ENCODE data around the gene TADA3. TPM values are rescaled to one million over a fixed set of nuclear protein-coding genes. Genes with fewer than 3 reads are reported as not detected.

The TADA3 gene
- 100 to 1,000 TPM; 105 to 112 TPM for total RNA-seq

GRCh38 chr3:9792405-9793160 is at the start of gene TADA3, which contains the start of gene ARPC4:
Gene TADA3, minus strand, starts transcription at chr3:9792473. Its CDS starts 1,007 bp downstream, at chr3:9791466.
Gene ARPC4, plus strand, starts transcription at chr3:9793082. Its CDS starts 40 bp downstream, at chr3:9793122.
- ATAC-seq (replicated peaks in 1 of 2): peak; percentile 84 to 85
- Mint-ChIP-seq H3K27me3 (ENCODE audit: low read depth) (no peaks in the 10 kb centered on the region), H3K4me1 (ENCODE audit: low read depth) (peaks cover 83% of the 10 kb centered on the region), H3K36me3 (ENCODE audit: insufficient read depth in 2 of 2) (peaks cover 32 to 34% of the 10 kb centered on the region in 2 donors), H3K27ac (peak within 1 kb of the TSS; percentile 98), H3K4me3 (peak within 1 kb of the TSS; percentile 91 to 95), H3K9me3 (no peaks in the 10 kb centered on the region)
- peak; percentile 94 to 96 for DNase-seq

GRCh38 chr3:9841015-9841414 is 48.7 kb upstream of the TADA3 start:
- H3K4me3 Mint-ChIP-seq: no peak overlapping the region
- ATAC-seq (replicated peaks in 1 of 2): no peak

GRCh38 chr3:9838856-9839255 is 46.6 kb upstream of the TADA3 start:
- peaks cover 4 to 21% of the 10 kb centered on the region in 2 donors for H3K36me3 Mint-ChIP-seq (ENCODE audit: insufficient read depth in 2 of 2)
- H3K4me3 Mint-ChIP-seq: no peak overlapping the region
- H3K4me1 Mint-ChIP-seq (ENCODE audit: low read depth): peaks cover 23% of the 10 kb centered on the region
- H3K27me3 Mint-ChIP-seq (ENCODE audit: low read depth): no peaks in the 10 kb centered on the region
- no peak for ATAC-seq (replicated peaks in 1 of 2)
- no peak overlapping the region for H3K27ac Mint-ChIP-seq
- DNase-seq: no peak
- H3K9me3 Mint-ChIP-seq: no peaks in the 10 kb centered on the region

More at GRCh38 chr3:9841015-9841414, 48.7 kb upstream of the TADA3 start:
- Mint-ChIP-seq H3K27ac (no peak overlapping the region), H3K36me3 (ENCODE audit: insufficient read depth in 2 of 2) (peaks cover 0 to 21% of the 10 kb centered on the region in 2 donors), H3K9me3 (no peaks in the 10 kb centered on the region), H3K27me3 (ENCODE audit: low read depth) (no peaks in the 10 kb centered on the region), H3K4me1 (ENCODE audit: low read depth) (peaks cover 38% of the 10 kb centered on the region)
- DNase-seq: no peak

GRCh38 chr3:9837701-9838582 is 45.7 kb upstream of the TADA3 start:
- H3K9me3 Mint-ChIP-seq: no peaks in the 10 kb centered on the region
- DNase-seq (no peak), ATAC-seq (replicated peaks in 1 of 2) (no peak)
- no peak overlapping the region for H3K4me3 Mint-ChIP-seq
- H3K27ac Mint-ChIP-seq: peak overlapping the region; percentile 29
- H3K36me3 Mint-ChIP-seq (ENCODE audit: insufficient read depth in 2 of 2): peaks cover 4 to 21% of the 10 kb centered on the region in 2 donors
- H3K4me1 Mint-ChIP-seq (ENCODE audit: low read depth): peaks cover 14% of the 10 kb centered on the region
- H3K27me3 Mint-ChIP-seq (ENCODE audit: low read depth): no peaks in the 10 kb centered on the region

- peaks cover 6% of the 10 kb centered on the region for H3K4me1 Mint-ChIP-seq (ENCODE audit: low read depth)
- no peaks in the 10 kb centered on the region for H3K9me3 Mint-ChIP-seq
- H3K4me3 Mint-ChIP-seq: no peak overlapping the region
- H3K27me3 Mint-ChIP-seq (ENCODE audit: low read depth): no peaks in the 10 kb centered on the region
- DNase-seq: no peak
- H3K36me3 Mint-ChIP-seq (ENCODE audit: insufficient read depth in 2 of 2): peaks cover 9 to 14% of the 10 kb centered on the region in 2 donors
- ATAC-seq (replicated peaks in 1 of 2): no peak
- H3K27ac Mint-ChIP-seq: no peak overlapping the region
These were observed 42.5 kb upstream of the TADA3 start for GRCh38 chr3:9834520-9835380.

GRCh38 chr3:9833078-9833477 is 40.8 kb upstream of the TADA3 start:
- no peak for DNase-seq
- no peaks in the 10 kb centered on the region for H3K9me3 Mint-ChIP-seq
- H3K4me1 Mint-ChIP-seq (ENCODE audit: low read depth): peaks cover 6% of the 10 kb centered on the region
- ATAC-seq (replicated peaks in 1 of 2): no peak
- H3K27me3 Mint-ChIP-seq (ENCODE audit: low read depth): no peaks in the 10 kb centered on the region
- no peak overlapping the region for H3K27ac Mint-ChIP-seq
- no peak overlapping the region for H3K4me3 Mint-ChIP-seq
- H3K36me3 Mint-ChIP-seq (ENCODE audit: insufficient read depth in 2 of 2): peaks cover 9 to 12% of the 10 kb centered on the region in 2 donors

- Mint-ChIP-seq H3K4me3 (no peak overlapping the region), H3K4me1 (ENCODE audit: low read depth) (peaks cover 6% of the 10 kb centered on the region), H3K27me3 (ENCODE audit: low read depth) (no peaks in the 10 kb centered on the region), H3K36me3 (ENCODE audit: insufficient read depth in 2 of 2) (peaks cover 11 to 16% of the 10 kb centered on the region in 2 donors), H3K27ac (no peak overlapping the region), H3K9me3 (no peaks in the 10 kb centered on the region)
- no peak for ATAC-seq (replicated peaks in 1 of 2)
- DNase-seq: no peak
These were observed 39.0 kb upstream of the TADA3 start for GRCh38 chr3:9831253-9831652.

GRCh38 chr3:9828801-9829755 is 36.8 kb upstream of the TADA3 start:
- no peak overlapping the region for H3K27ac Mint-ChIP-seq
- peaks cover 7 to 15% of the 10 kb centered on the region in 2 donors for H3K36me3 Mint-ChIP-seq (ENCODE audit: insufficient read depth in 2 of 2)
- DNase-seq (no peak), ATAC-seq (replicated peaks in 1 of 2) (no peak)
- peaks cover 6% of the 10 kb centered on the region for H3K4me1 Mint-ChIP-seq (ENCODE audit: low read depth)
- no peak overlapping the region for H3K4me3 Mint-ChIP-seq
- no peaks in the 10 kb centered on the region for H3K9me3 Mint-ChIP-seq
- H3K27me3 Mint-ChIP-seq (ENCODE audit: low read depth): no peaks in the 10 kb centered on the region

- no peaks in the 10 kb centered on the region for H3K9me3 Mint-ChIP-seq
These were observed 34.7 kb upstream of the TADA3 start for GRCh38 chr3:9826815-9827573.

GRCh38 chr3:9825451-9826040 is 33.3 kb upstream of the TADA3 start:
- no peaks in the 10 kb centered on the region for H3K9me3 Mint-ChIP-seq
- H3K4me1 Mint-ChIP-seq (ENCODE audit: low read depth): no peaks in the 10 kb centered on the region
- H3K27ac Mint-ChIP-seq: no peak overlapping the region
- peaks cover 2 to 11% of the 10 kb centered on the region in 2 donors for H3K36me3 Mint-ChIP-seq (ENCODE audit: insufficient read depth in 2 of 2)
- no peak for ATAC-seq (replicated peaks in 1 of 2)
- no peaks in the 10 kb centered on the region for H3K27me3 Mint-ChIP-seq (ENCODE audit: low read depth)
- no peak for DNase-seq
- H3K4me3 Mint-ChIP-seq: no peak overlapping the region

More at GRCh38 chr3:9826815-9827573, 34.7 kb upstream of the TADA3 start:
- ATAC-seq (replicated peaks in 1 of 2) (peak; percentile 49 to 58), DNase-seq (peak in 1 of 2 donors; percentile 29)
- Mint-ChIP-seq H3K4me3 (no peak overlapping the region), H3K36me3 (ENCODE audit: insufficient read depth in 2 of 2) (peaks cover 5 to 15% of the 10 kb centered on the region in 2 donors), H3K4me1 (ENCODE audit: low read depth) (peaks cover 6% of the 10 kb centered on the region), H3K27me3 (ENCODE audit: low read depth) (no peaks in the 10 kb centered on the region), H3K27ac (no peak overlapping the region)

GRCh38 chr3:9820946-9821345 is 28.7 kb upstream of the TADA3 start:
- peak in 1 of 2 donors; percentile 28 for ATAC-seq (replicated peaks in 1 of 2)

More at GRCh38 chr3:9820946-9821345, 28.7 kb upstream of the TADA3 start:
- H3K36me3 Mint-ChIP-seq (ENCODE audit: insufficient read depth in 2 of 2): peaks cover 2 to 4% of the 10 kb centered on the region in 2 donors
- DNase-seq: no peak
- H3K27me3 Mint-ChIP-seq (ENCODE audit: low read depth): no peaks in the 10 kb centered on the region
- H3K9me3 Mint-ChIP-seq: no peaks in the 10 kb centered on the region
- H3K27ac Mint-ChIP-seq: no peak overlapping the region
- H3K4me3 Mint-ChIP-seq: no peak overlapping the region
- no peaks in the 10 kb centered on the region for H3K4me1 Mint-ChIP-seq (ENCODE audit: low read depth)
